GM12801 (cell line): ENCODE data around the gene RIPK4.

Experiments used
- TF ChIP-seq, protein P1 (sequence below): IDR thresholded peaks from one replicate; pipeline ENCODE4 v1.5.1; 2011; ENCODE audit warnings: control low read depth; ENCODE audit not compliant: insufficient read length; ENCODE audit errors: extremely low read depth

RIPK4 gene

DNA sequence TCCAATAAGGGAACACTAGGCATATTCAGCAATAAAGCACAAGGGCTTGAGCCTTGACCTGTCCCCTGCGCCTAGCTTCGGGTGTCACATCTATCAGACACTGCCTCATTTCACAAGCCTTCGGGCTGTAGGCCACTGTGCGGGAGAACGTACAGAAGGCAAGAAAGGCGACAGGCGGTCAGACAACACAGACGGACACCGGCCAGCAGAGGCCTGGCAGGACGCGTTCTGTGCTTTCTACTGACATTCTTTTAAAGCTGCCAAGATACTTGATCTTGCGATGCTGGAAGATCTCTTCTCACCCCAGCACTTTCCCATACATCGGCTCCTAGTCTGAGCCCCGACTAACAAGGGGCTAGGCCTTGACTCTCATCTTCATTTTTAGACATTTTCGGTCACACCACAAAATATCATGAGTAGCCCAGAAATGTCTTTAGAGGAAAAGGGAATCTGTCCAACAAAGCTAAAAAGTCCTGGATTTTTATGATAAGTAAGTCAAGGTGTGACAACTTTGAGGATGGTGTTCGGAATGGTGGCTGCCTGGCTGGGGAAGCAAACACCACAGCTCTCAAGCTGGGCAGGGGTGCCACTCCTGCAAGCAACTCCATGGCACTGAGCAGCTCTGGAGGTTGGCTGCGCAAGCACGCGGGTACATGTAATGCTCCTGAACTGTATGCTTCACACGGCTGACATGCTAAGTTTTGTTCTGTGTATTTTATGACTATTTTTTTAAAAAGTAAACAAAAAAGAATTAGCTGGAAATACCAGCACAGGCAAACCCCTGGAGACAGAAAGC is 18.7 kb downstream of the RIPK4 start:
- TF ChIP-seq, protein P1, sequence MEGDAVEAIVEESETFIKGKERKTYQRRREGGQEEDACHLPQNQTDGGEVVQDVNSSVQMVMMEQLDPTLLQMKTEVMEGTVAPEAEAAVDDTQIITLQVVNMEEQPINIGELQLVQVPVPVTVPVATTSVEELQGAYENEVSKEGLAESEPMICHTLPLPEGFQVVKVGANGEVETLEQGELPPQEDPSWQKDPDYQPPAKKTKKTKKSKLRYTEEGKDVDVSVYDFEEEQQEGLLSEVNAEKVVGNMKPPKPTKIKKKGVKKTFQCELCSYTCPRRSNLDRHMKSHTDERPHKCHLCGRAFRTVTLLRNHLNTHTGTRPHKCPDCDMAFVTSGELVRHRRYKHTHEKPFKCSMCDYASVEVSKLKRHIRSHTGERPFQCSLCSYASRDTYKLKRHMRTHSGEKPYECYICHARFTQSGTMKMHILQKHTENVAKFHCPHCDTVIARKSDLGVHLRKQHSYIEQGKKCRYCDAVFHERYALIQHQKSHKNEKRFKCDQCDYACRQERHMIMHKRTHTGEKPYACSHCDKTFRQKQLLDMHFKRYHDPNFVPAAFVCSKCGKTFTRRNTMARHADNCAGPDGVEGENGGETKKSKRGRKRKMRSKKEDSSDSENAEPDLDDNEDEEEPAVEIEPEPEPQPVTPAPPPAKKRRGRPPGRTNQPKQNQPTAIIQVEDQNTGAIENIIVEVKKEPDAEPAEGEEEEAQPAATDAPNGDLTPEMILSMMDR: no peak

DNA sequence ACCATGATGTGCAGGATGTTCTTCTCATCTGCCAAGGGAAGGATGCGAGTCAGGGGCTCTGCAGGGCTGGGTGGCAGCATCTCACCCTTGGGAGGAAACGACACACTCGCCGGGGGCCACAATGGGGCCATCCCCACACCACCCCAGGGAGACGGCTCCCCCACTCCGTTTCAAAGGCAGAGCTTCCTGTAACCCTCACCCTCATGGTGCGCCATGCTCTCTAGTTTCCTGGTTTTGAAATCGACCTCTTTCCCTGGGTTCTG is 20.2 kb downstream of the RIPK4 start:
- TF ChIP-seq, protein P1: no peak

DNA sequence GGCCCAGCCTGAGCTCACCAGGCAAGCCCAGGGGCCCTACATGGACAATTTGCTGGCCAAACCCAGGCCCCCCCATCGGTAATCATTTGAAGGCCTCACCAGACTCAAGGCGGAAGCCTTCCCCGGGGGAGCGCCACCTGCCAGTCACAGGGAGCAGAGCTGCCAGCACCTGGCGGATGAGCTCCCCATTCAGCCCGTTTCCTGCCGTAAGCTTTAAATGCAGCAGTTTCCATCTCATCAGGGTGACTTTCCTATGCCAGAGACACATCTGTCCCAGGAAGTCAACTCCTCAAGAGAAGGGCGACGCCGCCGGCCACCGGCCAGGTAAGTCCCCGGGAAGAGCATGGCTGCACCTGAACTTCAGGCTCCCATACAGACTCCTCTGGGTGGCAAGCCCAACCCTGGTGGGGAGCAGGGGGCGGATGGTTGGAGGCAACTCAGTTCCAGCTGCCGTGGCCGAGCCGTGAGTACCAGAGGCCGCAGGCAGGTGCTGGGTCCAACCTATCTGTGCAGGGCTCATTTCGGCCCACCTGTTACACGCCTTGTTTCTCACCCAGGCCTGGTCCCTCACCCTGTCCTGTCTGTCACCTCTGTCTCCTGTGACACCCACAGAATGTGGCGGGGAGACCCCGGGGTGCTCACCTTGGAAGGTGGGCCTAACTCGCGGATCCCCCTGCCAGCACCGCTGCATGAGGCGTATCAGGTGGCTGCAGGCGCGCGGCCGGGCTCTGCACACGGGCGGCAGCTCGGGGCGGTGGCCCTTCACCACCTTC is 20.7 kb downstream of the RIPK4 start:
- TF ChIP-seq, protein P1: no peak

DNA sequence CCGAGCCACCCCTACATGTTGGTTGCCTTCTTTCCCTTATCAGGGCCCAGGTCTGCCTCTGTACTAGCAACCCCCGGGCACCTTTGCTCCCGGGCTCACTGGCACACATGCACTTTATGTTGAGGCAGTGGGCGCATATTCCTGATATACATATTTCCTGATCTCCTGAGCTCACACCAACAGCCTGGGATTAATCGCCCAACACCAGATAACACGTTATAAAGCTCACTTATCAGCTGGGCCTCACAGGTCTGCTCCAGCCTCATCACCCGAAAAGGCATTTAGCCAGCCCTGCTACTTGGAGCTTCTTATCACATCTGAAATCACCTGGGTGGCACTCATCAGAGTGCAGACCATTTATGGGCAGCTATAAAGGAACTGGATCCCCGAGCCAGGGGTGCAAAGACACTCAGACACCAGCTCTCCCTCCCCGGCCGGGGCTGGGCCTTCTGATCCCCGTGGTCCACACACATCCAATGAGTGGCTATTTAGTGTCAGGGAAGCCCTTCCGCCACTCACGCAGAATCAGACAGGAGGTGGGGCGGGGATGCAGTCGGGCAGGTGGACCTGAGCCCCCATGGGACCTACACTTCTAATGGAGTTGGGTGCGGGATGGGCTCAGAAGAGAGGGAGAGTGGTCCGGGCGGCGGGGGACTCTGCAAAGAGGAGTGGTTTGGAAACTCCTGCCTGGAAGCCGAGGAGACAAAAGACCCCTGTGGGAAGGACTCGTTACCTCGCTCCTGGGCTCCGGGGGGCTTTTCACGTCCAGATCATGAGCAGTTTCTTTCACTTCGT is 21.6 kb downstream of the RIPK4 start:
- TF ChIP-seq, protein P1: no peak

DNA sequence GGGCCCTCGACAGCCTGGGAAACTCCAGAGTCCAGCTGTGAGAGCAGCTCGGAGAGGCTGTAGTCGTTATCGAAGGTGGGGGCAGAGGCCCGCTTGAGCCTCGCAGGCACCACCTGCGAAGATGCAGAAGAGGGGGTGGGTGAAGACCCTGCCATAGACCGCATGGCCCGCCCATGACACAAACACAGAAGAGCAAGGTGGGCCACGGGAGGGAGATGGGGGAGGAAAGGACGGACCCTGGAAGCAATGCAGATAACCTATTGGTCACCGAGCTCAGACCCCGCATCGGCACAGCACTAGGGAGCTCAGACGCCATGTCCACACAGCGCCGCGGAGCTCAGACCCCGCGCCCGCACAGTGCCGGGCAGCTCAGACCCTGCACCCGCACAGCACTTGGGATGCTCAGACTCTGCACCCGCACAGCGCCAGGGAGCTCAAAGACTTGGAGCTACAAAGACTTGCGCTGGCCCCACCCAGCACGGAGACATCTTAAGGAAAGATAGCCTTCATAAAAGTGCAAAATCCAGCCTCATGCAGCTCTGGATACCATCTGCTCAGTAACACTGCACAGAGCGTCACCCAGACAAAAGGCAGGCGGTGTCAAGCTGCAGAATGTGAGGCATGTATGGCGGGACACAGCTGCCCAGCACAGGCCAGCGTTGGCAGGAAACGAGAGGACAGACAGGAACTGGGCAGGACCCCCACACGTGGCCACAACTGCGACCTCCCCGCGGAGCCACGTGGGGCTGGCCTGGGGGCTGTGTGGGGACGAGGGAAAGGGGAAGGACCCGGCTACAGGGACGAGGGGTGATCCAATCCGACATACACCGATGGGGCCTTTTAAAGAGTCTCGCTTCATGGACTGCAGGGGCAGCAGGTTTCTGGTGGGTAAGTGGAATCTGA is 22.6 kb downstream of the RIPK4 start:
- TF ChIP-seq, protein P1: no peak

DNA sequence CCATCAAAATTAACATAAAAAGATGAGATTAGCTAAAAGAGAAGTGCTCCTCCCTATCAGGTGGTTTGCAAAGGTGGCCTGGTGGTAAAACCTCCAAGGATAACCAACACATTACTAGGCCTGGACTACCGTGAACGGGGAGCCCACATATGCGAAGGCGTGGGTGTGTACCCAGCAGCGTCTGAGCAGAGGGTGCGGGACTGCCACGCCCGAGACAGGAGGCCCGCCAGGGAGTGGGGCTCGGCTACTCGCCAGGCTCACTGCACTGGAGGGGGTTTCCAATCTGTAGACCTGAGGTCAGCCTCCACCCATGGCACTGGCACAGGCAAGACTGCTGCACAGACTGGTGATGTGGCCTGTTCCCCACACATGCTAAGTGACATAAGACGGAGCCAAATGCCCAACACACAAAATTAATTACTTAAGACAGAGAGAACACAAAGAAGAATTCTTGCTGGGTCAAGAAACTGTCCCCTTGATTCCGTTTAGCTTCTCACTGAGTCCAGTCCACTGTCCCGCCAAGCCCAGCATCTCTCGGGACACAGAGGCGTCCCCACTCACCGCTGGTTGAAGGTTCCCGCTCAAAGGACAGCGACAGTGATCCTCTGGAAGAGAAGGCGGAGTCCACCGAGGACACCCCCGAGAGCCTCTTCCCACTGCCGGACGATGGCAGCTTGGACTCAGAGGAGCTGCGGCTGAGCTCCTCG is 23.4 kb downstream of the RIPK4 start:
- TF ChIP-seq, protein P1: no peak
